Hepatocyte (in vitro differentiated cells): ENCODE measurements around the gene FBXL7. TPM values are rescaled to one million over a fixed set of nuclear protein-coding genes. Genes with fewer than 3 reads are reported as not detected.
"Not testable (repeated sequence)": the region's sequence is repeated elsewhere in the genome, so short reads cannot be mapped to it uniquely, and the experiment has no call there.

Experiments used
- DNase-seq: peaks from one replicate; pipeline ENCODE4 v3.0.0-alpha.2; 2016; ENCODE audit warnings: low spot score
- H2AFZ ChIP-seq: fragments of 200-600 bp; sonication (generic); 2 replicates; pipeline ENCODE4 v1.6.0; 2016; ENCODE audit warnings: antibody characterized with exemption, mild to moderate bottlenecking
- H3K27ac ChIP-seq: fragments of 200-600 bp; sonication (generic); 2 replicates; pipeline ENCODE4 v1.5.1; 2016; ENCODE audit warnings: mild to moderate bottlenecking
- H3K27me3 ChIP-seq: fragments of 200-600 bp; sonication (generic); 2 replicates; pipeline ENCODE4 v1.6.1; 2016
- H3K36me3 ChIP-seq: fragments of 200-600 bp; sonication (generic); replicated peaks from 2 replicates; pipeline ENCODE4 v1.5.1; 2016; ENCODE audit warnings: low read depth; ENCODE audit not compliant: insufficient read depth
- H3K4me1 ChIP-seq: fragments of 200-600 bp; sonication (generic); 2 replicates; pipeline ENCODE4 v1.5.1; 2016; ENCODE audit warnings: mild to moderate bottlenecking, moderate library complexity; ENCODE audit not compliant: insufficient read depth
- H3K4me2 ChIP-seq: fragments of 200-600 bp; sonication (generic); 2 replicates; pipeline ENCODE4 v1.6.0; 2016
- H3K4me3 ChIP-seq: fragments of 200-600 bp; sonication (generic); 2 replicates; pipeline ENCODE4 v1.5.1; 2016; ENCODE audit warnings: mild to moderate bottlenecking
- H3K79me2 ChIP-seq: fragments of 200-600 bp; sonication (generic); 2 replicates; pipeline ENCODE4 v1.6.0; 2017; ENCODE audit warnings: mild to moderate bottlenecking
- H3K9me2 ChIP-seq: fragments of 200-600 bp; sonication (generic); replicated peaks from 2 replicates; pipeline ENCODE4 v1.6.0; 2017; ENCODE audit warnings: mild to moderate bottlenecking; ENCODE audit not compliant: insufficient read depth
- H3K9me3 ChIP-seq: fragments of 200-600 bp; sonication (generic); 2 replicates; pipeline ENCODE4 v1.5.1; 2016; ENCODE audit warnings: low read depth, mild to moderate bottlenecking
- H4K20me1 ChIP-seq: fragments of 200-600 bp; sonication (generic); 2 replicates; pipeline ENCODE4 v1.6.0; 2016; ENCODE audit warnings: mild to moderate bottlenecking; ENCODE audit not compliant: insufficient read depth, poor library complexity, severe bottlenecking
- EZH2 ChIP-seq: fragments of 200-600 bp; sonication (generic); IDR thresholded peaks from 2 replicates; pipeline ENCODE4 v1.6.1; 2016; ENCODE audit warnings: antibody characterized with exemption, mild to moderate bottlenecking, borderline replicate concordance
- EZH2phosphoT487 ChIP-seq: fragments of 200-600 bp; sonication (generic); IDR thresholded peaks from one replicate; pipeline ENCODE4 v1.6.1; 2018; ENCODE audit warnings: antibody characterized with exemption, mild to moderate bottlenecking, low read depth, moderate library complexity; ENCODE audit not compliant: unreplicated experiment, severe bottlenecking
- WGBS: methylation state at CpG from one replicate; pipeline ENCODE4 v1.1.6; 2016; ENCODE audit warnings: low lambda C conversion rate; ENCODE audit errors: missing lambda C conversion rate; 5-methylcytosine and 5-hydroxymethylcytosine counted together
- polyA plus RNA-seq: library from polyadenylated mRNA; unstranded; fragments of >200 nt; fragmentation: Nextera tagmentation; extraction: Ambion mirVana; gene quantifications from 2 replicates; pipeline ENCODE4 v1.2.1, GENCODE V29; 2016
- total RNA-seq: library from RNA; depleted of rRNA; stranded (reverse); fragments of >200 nt; gene quantifications from 2 replicates; pipeline ENCODE4 v1.2.3, GENCODE V29; 2014
- TF ChIP-seq, protein P1 (sequence below): fragments of 200-600 bp; sonication (generic); IDR thresholded peaks from 2 replicates; pipeline ENCODE4 v1.5.1; 2016; ENCODE audit warnings: antibody characterized with exemption, mild to moderate bottlenecking; ENCODE audit not compliant: poor library complexity

FBXL7 gene
- total and polyA plus RNA-seq, 2 experiments from 2014 or later: 8.4 to 10.3 TPM

DNA sequence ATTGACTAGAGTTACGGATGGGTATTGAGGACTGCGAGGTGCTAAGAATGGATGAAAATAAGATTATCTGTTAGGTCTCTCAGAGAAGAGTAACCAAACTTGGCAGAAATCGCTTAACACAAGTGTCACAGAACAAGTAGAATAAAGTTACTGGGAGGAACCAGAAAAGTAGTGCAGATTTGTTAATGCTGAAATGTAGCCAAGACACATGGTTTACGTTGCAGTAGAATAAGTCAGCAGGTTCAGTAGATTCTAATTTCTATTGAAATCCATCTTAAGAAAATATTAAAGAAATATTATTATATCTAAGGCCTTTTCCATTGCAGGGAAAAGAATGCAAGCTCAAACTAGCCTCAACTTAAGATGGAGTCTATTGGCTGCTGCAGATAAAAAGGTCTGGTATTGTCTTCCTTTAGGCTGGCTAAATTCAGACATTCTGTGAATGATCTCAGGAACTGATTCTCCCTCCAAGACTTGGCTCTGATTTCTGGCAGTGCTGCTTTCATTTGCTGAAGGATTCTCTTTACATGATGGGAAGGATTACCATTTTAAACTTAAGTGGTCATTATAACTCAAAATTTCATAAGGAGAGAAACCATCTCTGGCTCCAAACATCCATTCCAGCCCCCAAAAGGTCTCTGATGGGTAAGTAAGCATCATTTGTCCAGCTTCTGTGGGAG lies 364.7 kb downstream of the FBXL7 start:
- Histone ChIP-seq H3K4me2 (no peak overlapping the region), H3K4me1 (no peaks in the 10 kb centered on the region), H3K4me3 (no peak overlapping the region), H3K9me3 (no peaks in the 10 kb centered on the region), H4K20me1 (no peaks in the 10 kb centered on the region), H2AFZ (no peak overlapping the region), H3K27ac (no peak overlapping the region), H3K79me2 (no peaks in the 10 kb centered on the region), H3K27me3 (no peaks in the 10 kb centered on the region), H3K36me3 (no peaks in the 10 kb centered on the region), H3K9me2 (no peaks in the 10 kb centered on the region)
- TF ChIP-seq EZH2 (no peak), EZH2phosphoT487 (no peak)
- TF ChIP-seq, protein P1, sequence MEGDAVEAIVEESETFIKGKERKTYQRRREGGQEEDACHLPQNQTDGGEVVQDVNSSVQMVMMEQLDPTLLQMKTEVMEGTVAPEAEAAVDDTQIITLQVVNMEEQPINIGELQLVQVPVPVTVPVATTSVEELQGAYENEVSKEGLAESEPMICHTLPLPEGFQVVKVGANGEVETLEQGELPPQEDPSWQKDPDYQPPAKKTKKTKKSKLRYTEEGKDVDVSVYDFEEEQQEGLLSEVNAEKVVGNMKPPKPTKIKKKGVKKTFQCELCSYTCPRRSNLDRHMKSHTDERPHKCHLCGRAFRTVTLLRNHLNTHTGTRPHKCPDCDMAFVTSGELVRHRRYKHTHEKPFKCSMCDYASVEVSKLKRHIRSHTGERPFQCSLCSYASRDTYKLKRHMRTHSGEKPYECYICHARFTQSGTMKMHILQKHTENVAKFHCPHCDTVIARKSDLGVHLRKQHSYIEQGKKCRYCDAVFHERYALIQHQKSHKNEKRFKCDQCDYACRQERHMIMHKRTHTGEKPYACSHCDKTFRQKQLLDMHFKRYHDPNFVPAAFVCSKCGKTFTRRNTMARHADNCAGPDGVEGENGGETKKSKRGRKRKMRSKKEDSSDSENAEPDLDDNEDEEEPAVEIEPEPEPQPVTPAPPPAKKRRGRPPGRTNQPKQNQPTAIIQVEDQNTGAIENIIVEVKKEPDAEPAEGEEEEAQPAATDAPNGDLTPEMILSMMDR: no peak
- no peak for DNase-seq
- WGBS: 89% methylated on average over 4 of the region's 4 CpGs

DNA sequence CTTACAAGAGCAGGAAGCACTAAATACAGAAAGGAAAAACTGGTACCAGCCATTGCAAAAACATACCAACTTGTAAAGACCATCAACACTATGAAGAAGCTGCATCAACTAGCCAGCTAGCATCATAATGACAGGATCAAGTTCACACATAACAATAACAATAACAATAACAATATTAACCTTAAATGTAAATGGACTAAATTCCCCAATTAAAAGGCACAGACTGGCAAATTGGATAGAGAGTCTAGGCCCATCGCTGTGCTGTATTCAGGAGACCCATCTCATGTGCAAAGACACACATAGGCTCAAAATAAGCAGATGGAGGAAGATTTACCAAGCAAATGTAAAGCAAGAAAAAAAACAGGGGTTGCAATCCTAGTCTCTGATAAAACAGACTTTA lies 372.3 kb downstream of the FBXL7 start:
- not testable (repeated sequence) for DNase-seq, H3K27ac ChIP-seq, H3K27me3 ChIP-seq, H3K4me3 ChIP-seq, H3K4me1 ChIP-seq, H3K9me3 ChIP-seq, H2AFZ ChIP-seq, H3K4me2 ChIP-seq, H3K9me2 ChIP-seq, H3K79me2 ChIP-seq, H3K36me3 ChIP-seq, H4K20me1 ChIP-seq
- WGBS: 94% methylated on average over 1 of the region's 1 CpG

DNA sequence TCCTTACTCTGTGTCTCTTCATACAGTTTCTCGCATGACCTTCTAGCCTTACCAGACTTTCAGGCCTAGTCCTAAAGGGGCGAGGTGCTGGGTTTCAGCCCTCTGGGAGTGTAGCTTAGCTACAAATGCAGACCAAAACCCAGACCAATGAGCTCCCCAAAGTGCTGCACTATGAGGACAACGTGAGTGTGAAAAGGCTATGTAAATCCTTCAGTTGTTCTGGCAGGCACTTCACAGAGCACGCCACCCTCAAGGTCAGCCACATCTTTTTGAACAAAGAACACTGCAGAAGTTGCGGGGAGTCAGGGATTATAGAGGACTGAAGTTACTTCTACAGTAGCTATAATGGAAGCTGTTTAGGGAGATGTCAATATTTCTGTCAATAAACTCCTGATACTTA lies 377.9 kb downstream of the FBXL7 start:
- Histone ChIP-seq H3K36me3 (no peaks in the 10 kb centered on the region), H2AFZ (no peak overlapping the region), H4K20me1 (peaks cover 3% of the 10 kb centered on the region), H3K4me3 (no peak overlapping the region), H3K4me1 (no peaks in the 10 kb centered on the region), H3K4me2 (no peak overlapping the region), H3K9me3 (no peaks in the 10 kb centered on the region), H3K9me2 (no peaks in the 10 kb centered on the region), H3K27ac (no peak overlapping the region), H3K79me2 (no peaks in the 10 kb centered on the region), H3K27me3 (no peaks in the 10 kb centered on the region)
- 81% methylated on average over 5 of the region's 5 CpGs for WGBS
- TF ChIP-seq, protein P1: no peak
- TF ChIP-seq EZH2phosphoT487 (no peak), EZH2 (no peak)
- DNase-seq: no peak

DNA sequence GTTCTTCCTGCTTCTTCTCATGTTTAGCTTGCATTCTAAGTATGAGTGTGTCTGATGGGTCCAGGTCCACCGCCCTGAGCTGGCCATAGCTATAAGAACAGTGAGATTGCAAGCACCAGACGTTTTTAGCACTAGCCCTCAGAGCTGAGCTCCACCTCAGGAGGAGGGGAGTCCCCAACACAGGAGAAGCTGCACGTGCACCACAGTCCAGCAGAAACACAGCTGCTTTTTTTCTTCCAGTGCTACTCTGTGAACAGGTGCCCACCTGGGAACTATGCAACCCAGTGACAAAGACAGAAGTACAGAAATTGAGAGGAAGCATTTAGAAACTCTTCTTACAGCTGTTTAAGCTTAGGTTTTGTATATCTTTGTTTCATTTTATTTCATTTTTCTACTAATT lies 380.2 kb downstream of the FBXL7 start:
- TF ChIP-seq EZH2: no peak
- TF ChIP-seq, protein P1: no peak
- TF ChIP-seq EZH2phosphoT487: no peak
- H3K9me3 ChIP-seq: no peaks in the 10 kb centered on the region
- no peak overlapping the region for H3K4me2 ChIP-seq
- H4K20me1 ChIP-seq: peaks cover 3% of the 10 kb centered on the region
- no peak overlapping the region for H2AFZ ChIP-seq
- DNase-seq: no peak
- H3K9me2 ChIP-seq: no peaks in the 10 kb centered on the region
- no peaks in the 10 kb centered on the region for H3K36me3 ChIP-seq
- WGBS: 78% methylated on average over 3 of the region's 3 CpGs
- no peak overlapping the region for H3K27ac ChIP-seq
- H3K27me3 ChIP-seq: no peaks in the 10 kb centered on the region
- H3K79me2 ChIP-seq: no peaks in the 10 kb centered on the region
- H3K4me3 ChIP-seq: no peak overlapping the region
- H3K4me1 ChIP-seq: no peaks in the 10 kb centered on the region
